HG03045 (cell line): ENCODE results near the gene DEFB108B.
"Not testable (repeated sequence)": the region's sequence is repeated elsewhere in the genome, so short reads cannot be mapped to it uniquely, and the experiment has no call there.

Experiments used
- ATAC-seq: cut with Tn5 transposase; IDR thresholded peaks from one replicate; pipeline ENCODE4 v1.9.1; 2021; ENCODE audit warnings: mild to moderate bottlenecking, moderate library complexity; ENCODE audit not compliant: unreplicated experiment

The DEFB108B gene

DNA sequence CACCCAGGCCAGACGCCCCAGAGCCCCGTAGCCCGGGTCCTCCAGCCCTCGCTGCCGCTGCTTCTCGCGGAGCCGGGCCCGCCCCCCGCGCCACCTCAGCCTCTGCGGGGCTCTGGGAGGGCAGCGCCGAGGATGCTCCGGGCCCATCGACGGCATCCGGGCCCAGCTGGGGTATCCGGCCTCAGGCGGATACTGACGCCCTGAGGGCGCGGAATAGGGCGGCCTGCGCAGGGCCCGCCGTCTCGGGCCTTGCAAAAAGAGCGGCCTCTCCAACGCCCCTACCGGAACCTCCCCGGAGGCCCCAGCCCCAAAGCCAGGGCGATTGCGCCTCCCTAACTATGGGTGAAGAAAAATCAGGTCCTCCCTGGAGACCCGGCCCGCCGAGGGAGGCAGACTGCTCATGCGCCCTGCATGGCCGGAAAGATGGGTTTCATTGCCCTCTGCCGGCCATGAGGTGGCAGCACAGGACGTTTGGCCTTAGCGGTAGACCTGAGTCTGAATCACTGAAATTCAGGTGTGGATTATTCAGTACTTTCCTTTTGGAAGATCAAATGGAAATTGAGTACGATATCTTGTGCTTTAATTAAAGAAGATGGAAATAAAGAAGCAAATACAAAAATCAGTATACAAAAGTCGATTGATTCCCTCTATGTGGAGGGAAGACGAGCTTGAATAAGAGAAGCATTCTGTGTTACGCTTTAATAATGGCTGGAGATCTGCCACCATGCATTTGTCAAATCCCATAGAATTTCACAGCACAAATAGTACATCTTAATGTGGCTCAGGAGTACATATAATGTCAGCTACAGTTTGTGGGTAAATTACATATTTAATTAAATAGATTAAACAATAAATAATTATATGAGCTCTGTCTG is 19.3 kb upstream of the DEFB108B start:
- ATAC-seq = not testable (repeated sequence)

- ATAC-seq = not testable (repeated sequence)
Observed at GRCh38 chr11:71821539-71821938, 11.5 kb upstream of the DEFB108B start.

GRCh38 chr11:71829247-71829646 is 3.8 kb upstream of the DEFB108B start:
- ATAC-seq = not testable (repeated sequence)

DNA sequence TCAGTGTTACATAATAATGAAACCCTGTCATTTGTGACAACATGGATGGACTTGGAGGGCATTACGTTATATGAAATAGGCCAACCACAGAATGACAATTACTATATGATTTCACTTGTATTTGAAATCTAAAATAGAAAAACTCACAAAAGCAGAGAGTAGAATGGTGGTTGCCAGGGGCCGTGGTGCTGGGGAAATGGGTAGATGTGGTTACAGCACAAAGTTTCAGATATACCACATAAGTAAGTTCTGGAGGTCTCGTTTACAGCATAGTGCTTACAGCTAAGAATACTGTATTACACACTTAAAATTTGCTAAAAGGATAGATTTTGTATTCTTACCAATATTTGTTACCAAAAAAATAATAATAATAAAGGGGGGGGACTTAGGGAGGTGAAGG is 3.3 kb upstream of the DEFB108B start:
- ATAC-seq = not testable (repeated sequence)

DNA sequence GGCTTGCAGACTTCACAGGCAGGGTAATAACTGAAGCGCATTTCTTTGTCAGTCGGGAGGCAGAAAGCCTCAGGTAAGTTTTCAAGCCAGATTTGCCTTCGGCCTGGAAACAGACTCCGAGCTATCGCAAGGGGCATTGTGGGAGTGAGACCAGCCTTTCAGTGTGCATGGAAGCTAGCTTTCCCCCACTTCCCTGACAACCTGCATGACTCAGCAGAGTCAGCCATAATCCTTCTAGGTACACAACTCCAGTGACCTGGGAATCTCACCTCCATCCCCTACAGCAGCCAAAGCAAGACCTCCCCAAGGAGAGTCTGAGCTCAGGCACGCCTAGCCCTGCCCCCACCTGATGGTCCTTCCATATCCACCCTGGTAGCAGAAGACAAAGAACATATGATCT is 9.7 kb downstream of the DEFB108B start:
- ATAC-seq = not testable (repeated sequence)

DNA sequence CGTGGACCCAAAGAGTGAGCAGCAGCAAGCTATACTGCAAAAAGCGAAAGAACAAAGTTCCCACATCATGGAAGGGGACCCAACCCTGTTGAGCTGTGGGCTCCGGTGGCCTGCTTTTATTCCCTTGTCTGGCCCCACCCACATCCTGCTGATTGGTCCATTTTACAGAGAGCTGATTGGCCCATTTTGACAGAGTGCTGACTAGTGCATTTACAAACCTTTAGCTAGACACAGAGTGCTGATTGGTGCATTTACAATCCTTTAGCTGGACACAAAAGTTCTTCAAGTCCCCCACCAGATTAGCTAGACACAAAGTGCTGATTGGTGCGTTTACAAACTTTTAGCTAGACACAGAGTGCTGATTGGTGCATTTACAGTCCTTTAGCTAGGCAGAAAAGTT is 10.4 kb downstream of the DEFB108B start:
- ATAC-seq = not testable (repeated sequence)

DNA sequence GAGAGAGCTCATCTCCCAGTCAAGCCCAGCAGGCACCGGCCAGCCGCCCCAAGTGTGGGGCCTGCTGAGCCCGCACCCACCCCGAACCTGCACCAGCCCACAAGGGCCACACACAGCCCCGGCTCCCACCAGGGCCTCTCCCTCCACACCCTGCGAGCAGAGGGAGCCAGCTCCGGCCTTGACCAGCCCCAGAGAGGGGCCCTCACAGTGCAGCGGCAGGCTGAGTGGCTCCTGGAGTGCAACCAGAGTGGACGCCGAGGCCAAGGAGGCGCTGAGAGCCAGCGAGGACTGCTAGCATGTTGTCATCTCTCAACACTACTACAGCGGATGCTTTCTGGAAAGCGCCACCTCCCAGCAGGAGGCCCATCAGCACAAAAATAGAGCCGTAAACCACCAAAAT is 10.9 kb downstream of the DEFB108B start:
- no peak for ATAC-seq

GRCh38 chr11:71853895-71854294 is 20.9 kb downstream of the DEFB108B start:
- not testable (repeated sequence) for ATAC-seq

DNA sequence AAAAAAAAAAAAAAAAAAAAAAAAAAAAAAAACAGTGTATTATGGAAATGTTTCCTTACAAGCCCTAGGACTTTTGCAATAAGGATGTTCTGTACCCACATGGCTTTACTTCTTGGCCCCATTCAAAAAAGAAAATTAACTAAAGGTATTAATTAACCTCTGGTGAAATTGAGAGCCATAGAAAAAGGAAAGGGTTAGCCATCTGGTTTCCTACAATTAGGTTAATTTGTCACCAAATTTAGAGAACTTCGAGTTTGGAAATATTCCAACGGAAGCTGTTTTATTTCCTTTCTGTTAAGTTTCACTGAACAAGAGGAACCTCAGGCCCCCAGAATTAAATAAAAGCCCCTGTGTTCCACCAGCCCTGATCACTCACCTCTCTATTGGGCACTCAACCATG is 22.9 kb downstream of the DEFB108B start:
- not testable (repeated sequence) for ATAC-seq

GRCh38 chr11:71860835-71861234 is 27.8 kb downstream of the DEFB108B start:
- not testable (repeated sequence) for ATAC-seq

GRCh38 chr11:71863978-71864627 is 31.1 kb downstream of the DEFB108B start:
- not testable (repeated sequence) for ATAC-seq

GRCh38 chr11:71867209-71867608 is 34.2 kb downstream of the DEFB108B start:
- ATAC-seq = not testable (repeated sequence)

GRCh38 chr11:71869931-71870330 is 36.9 kb downstream of the DEFB108B start:
- ATAC-seq = not testable (repeated sequence)

GRCh38 chr11:71870661-71871060 is 37.7 kb downstream of the DEFB108B start:
- not testable (repeated sequence) for ATAC-seq

DNA sequence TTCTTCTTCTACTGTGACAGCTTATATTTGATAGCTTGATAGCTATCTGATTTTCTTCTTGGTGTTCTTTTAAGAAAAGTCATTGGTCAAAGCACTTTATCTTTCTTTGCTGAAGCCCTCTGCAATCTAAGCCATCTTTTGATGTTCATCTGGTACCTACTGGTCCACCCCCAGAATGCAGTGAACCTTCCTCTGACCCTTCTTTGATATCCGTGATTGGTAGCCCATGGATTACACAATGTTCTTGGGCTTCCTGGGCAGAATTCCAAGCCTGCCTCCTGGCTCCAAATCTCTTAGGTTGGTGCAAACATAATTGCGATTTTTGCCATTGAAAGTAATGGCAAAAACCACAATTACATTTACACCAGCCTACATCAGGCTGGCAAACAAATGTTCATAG is 43.3 kb downstream of the DEFB108B start:
- not testable (repeated sequence) for ATAC-seq

DNA sequence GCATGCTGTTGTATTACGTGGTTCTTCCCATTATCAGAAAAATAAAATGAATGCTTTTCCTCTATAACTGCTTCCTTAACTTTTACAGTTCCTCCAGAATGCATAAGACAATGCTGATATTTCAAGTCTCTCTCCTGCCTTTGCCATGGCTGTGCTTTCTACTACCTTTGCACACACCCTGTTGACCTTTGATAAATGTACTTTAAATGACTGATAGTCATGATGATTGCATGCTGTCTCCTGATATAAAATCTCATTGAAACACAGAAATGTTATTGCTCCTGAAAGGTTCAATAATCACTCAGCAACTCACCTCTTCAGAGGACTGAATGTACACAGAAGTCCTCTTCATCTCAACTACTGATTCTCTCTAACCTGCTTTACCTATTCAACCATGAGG is 45.1 kb downstream of the DEFB108B start, which contains the start of gene DEFB131B:
Gene DEFB131B (plus strand): TSS at position 395 of the 400 bp plus-strand sequence. CDS start 0 bp downstream, at position 395.
- not testable (repeated sequence) for ATAC-seq

- not testable (repeated sequence) for ATAC-seq
Observed at GRCh38 chr11:71885806-71886205, 52.8 kb downstream of the DEFB108B start.
